ENCODE measurements around the gene PKD1L1. TPM values are rescaled to one million over a fixed set of nuclear protein-coding genes. Genes with fewer than 3 reads are reported as not detected.

Gene PKD1L1
- total RNA-seq, 4 donors from 2014 or later, result 0.11 to 2.6 TPM; not detected in 2

DNA sequence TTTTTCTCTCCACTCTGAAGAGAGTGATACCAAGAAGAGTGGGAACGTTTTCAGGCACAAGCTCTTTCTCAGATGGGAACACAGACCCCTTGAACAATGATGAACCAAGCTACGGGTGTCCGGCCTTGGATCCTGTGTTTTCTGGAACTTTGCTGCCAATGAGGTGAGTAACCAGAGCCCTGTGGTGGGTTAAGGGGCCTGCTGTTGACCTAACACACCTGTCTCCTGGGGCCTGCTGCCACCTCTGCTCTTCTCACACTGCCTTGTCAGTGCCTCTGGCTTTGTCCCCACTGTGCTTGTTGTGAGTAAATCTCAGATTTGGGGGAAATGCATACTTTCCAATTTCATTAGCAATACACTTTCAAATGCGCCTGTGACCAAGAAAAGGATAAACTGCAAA, 1.4 kb upstream of the PKD1L1 start:
- TF ChIP-seq, protein P1, sequence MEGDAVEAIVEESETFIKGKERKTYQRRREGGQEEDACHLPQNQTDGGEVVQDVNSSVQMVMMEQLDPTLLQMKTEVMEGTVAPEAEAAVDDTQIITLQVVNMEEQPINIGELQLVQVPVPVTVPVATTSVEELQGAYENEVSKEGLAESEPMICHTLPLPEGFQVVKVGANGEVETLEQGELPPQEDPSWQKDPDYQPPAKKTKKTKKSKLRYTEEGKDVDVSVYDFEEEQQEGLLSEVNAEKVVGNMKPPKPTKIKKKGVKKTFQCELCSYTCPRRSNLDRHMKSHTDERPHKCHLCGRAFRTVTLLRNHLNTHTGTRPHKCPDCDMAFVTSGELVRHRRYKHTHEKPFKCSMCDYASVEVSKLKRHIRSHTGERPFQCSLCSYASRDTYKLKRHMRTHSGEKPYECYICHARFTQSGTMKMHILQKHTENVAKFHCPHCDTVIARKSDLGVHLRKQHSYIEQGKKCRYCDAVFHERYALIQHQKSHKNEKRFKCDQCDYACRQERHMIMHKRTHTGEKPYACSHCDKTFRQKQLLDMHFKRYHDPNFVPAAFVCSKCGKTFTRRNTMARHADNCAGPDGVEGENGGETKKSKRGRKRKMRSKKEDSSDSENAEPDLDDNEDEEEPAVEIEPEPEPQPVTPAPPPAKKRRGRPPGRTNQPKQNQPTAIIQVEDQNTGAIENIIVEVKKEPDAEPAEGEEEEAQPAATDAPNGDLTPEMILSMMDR (IDR thresholded peaks at IDR 0.05), result no peak
- TF ChIP-seq POLR2A (IDR thresholded peaks at IDR 0.05), result no peak
- no peak for TF ChIP-seq EP300 (IDR thresholded peaks at IDR 0.05)
- TF ChIP-seq POLR2AphosphoS5 (IDR thresholded peaks at IDR 0.05), result no peak
- Histone ChIP-seq H3K36me3 (peaks cover 9% of the 10 kb centered on the region), H3K27ac (no peak overlapping the region), H3K9me3 (no peaks in the 10 kb centered on the region), H3K27me3 (no peaks in the 10 kb centered on the region), H3K4me3 (no peak overlapping the region), H3K4me1 (peaks cover 6% of the 10 kb centered on the region)
- no peak for DNase-seq (ENCODE audit: low spot score in 2 of 2)
- 80% methylated on average over 4 of the region's 4 CpGs for WGBS

GRCh38 chr7:47947355-47947749, 914 bp downstream of the PKD1L1 start:
- Histone ChIP-seq H3K36me3 (no peaks in the 10 kb centered on the region), H3K27me3 (no peaks in the 10 kb centered on the region), H3K9me3 (no peaks in the 10 kb centered on the region), H3K4me3 (no peak overlapping the region), H3K4me1 (peaks cover 6% of the 10 kb centered on the region), H3K27ac (no peak overlapping the region)
- DNase-seq (ENCODE audit: low spot score in 2 of 2), result no peak
- TF ChIP-seq POLR2A (IDR thresholded peaks at IDR 0.05), result no peak
- TF ChIP-seq, protein P1 (IDR thresholded peaks at IDR 0.05), result no peak
- TF ChIP-seq POLR2AphosphoS5 (IDR thresholded peaks at IDR 0.05), result no peak
- TF ChIP-seq EP300 (IDR thresholded peaks at IDR 0.05), result no peak
- 89% methylated on average over 3 of the region's 7 CpGs for WGBS

GRCh38 chr7:47946581-47947354, 1.5 kb downstream of the PKD1L1 start:
- no peak overlapping the region for H3K4me3 ChIP-seq
- H3K4me1 ChIP-seq, result peaks cover 6% of the 10 kb centered on the region
- no peak for TF ChIP-seq POLR2AphosphoS5 (IDR thresholded peaks at IDR 0.05)
- no peak for TF ChIP-seq EP300 (IDR thresholded peaks at IDR 0.05)
- TF ChIP-seq POLR2A (IDR thresholded peaks at IDR 0.05), result no peak
- TF ChIP-seq, protein P1 (IDR thresholded peaks at IDR 0.05), result no peak
- no peaks in the 10 kb centered on the region for H3K27me3 ChIP-seq
- 80% methylated on average over 7 of the region's 7 CpGs for WGBS
- H3K9me3 ChIP-seq, result no peaks in the 10 kb centered on the region
- H3K27ac ChIP-seq, result peak overlapping the region; percentile 23
- no peaks in the 10 kb centered on the region for H3K36me3 ChIP-seq
- no peak for DNase-seq (ENCODE audit: low spot score in 2 of 2)

GRCh38 chr7:47945261-47946015, 2.8 kb downstream of the PKD1L1 start:
- H3K9me3 ChIP-seq, result no peaks in the 10 kb centered on the region
- H3K4me3 ChIP-seq, result no peak overlapping the region
- DNase-seq (ENCODE audit: low spot score in 2 of 2), result peak; percentile 81 to 88
- whole genome bisulfite sequencing, result 37% methylated on average over 8 of the region's 8 CpGs
- H3K27ac ChIP-seq, result no peak overlapping the region
- peaks cover 10% of the 10 kb centered on the region for H3K4me1 ChIP-seq
- H3K36me3 ChIP-seq, result no peaks in the 10 kb centered on the region
- H3K27me3 ChIP-seq, result no peaks in the 10 kb centered on the region
- no peak for TF ChIP-seq EP300 (IDR thresholded peaks at IDR 0.05)
- TF ChIP-seq, protein P1 (IDR thresholded peaks at IDR 0.05), result peak; percentile 45 to 71

- no peak overlapping the region for H3K27ac ChIP-seq
- H3K9me3 ChIP-seq, result no peaks in the 10 kb centered on the region
- TF ChIP-seq, protein P1 (IDR thresholded peaks at IDR 0.05), result no peak
- TF ChIP-seq POLR2AphosphoS5 (IDR thresholded peaks at IDR 0.05) (no peak), POLR2A (IDR thresholded peaks at IDR 0.05) (no peak), EP300 (IDR thresholded peaks at IDR 0.05) (no peak)
- H3K27me3 ChIP-seq, result no peaks in the 10 kb centered on the region
- 72% methylated on average over 11 of the region's 12 CpGs for WGBS
- H3K4me1 ChIP-seq, result peaks cover 7% of the 10 kb centered on the region
- DNase-seq (ENCODE audit: low spot score in 2 of 2), result no peak
- H3K36me3 ChIP-seq, result no peaks in the 10 kb centered on the region
- no peak overlapping the region for H3K4me3 ChIP-seq
Observed at GRCh38 chr7:47944536-47945260, 3.6 kb downstream of the PKD1L1 start.

All from suprapubic skin (tissue), 4 donors.